GM06990 (cell line): Measurements from ENCODE around the gene PHC2.

Experiments
- DNase-seq: peaks from one replicate; pipeline ENCODE4 v3.0.0-alpha.2; 2011; ENCODE audit not compliant: insufficient read length; ENCODE audit errors: extremely low read depth
- H3K27me3 ChIP-seq: replicated peaks from 2 replicates; pipeline ENCODE4 v1.6.0; 2011; ENCODE audit warnings: low read length; ENCODE audit not compliant: control insufficient read depth, insufficient read depth
- H3K36me3 ChIP-seq: 2 replicates; pipeline ENCODE4 v1.5.1; 2011; ENCODE audit warnings: low read length; ENCODE audit not compliant: control insufficient read depth, insufficient read depth
- H3K4me3 ChIP-seq: replicated peaks from 2 replicates; pipeline ENCODE4 v1.5.1; 2011; ENCODE audit warnings: low read depth, mild to moderate bottlenecking, control low read depth, low read length
- TF ChIP-seq, protein P1 (sequence below): IDR thresholded peaks from 2 replicates; pipeline ENCODE4 v1.5.1; 2011; ENCODE audit warnings: low read length, control low read depth, mild to moderate bottlenecking, inconsistent platforms; ENCODE audit not compliant: insufficient read depth, poor library complexity, severe bottlenecking

The PHC2 gene

DNA sequence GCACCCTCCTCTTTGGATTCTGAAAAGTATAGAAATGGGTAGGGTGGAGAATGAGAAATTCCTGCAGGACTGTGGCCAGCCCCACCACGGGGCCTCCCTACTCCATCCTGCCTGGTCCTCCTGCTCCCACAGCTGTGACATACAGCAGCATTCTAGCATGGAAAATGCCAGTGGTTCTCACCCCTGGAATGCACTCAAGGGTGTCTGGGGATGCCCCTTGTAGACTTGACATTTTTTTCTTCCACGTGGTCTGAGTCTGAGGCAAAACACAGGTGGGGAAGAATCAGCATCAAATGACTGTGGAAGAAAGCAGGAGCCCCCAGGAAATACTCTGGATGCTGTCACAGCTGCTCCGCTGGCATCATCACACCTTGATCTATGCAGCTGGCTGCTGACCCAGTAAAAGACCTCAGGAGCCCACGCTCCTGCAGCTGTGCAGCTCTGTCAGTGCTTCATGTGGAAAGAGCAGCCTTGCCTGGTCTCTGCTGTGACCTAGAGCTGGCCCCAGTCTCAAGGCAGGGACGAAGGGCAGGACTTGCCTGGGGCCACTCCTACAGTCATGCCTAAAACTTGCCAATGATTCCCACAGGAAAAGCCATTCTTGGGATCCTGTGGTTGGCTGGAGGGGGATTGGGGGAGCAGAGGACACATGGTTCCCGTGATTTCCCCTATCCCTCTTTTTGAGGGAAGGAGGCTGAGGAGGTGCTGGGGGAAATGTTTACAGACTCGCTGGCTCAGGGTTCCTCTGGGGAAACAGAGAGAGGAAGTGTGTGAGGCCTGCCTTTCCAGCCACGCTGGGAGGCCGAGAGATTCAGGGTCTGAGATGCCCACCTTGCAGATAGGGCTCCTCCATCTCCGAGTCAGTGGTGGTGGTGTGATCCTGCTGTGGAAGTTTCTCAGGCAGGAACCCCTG is 99.2 kb downstream of the PHC2 start:
- TF ChIP-seq, protein P1, sequence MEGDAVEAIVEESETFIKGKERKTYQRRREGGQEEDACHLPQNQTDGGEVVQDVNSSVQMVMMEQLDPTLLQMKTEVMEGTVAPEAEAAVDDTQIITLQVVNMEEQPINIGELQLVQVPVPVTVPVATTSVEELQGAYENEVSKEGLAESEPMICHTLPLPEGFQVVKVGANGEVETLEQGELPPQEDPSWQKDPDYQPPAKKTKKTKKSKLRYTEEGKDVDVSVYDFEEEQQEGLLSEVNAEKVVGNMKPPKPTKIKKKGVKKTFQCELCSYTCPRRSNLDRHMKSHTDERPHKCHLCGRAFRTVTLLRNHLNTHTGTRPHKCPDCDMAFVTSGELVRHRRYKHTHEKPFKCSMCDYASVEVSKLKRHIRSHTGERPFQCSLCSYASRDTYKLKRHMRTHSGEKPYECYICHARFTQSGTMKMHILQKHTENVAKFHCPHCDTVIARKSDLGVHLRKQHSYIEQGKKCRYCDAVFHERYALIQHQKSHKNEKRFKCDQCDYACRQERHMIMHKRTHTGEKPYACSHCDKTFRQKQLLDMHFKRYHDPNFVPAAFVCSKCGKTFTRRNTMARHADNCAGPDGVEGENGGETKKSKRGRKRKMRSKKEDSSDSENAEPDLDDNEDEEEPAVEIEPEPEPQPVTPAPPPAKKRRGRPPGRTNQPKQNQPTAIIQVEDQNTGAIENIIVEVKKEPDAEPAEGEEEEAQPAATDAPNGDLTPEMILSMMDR: no peak
- H3K36me3 ChIP-seq: peaks cover 18% of the 10 kb centered on the region
- no peak for DNase-seq
- H3K4me3 ChIP-seq: no peak overlapping the region
- no peaks in the 10 kb centered on the region for H3K27me3 ChIP-seq

DNA sequence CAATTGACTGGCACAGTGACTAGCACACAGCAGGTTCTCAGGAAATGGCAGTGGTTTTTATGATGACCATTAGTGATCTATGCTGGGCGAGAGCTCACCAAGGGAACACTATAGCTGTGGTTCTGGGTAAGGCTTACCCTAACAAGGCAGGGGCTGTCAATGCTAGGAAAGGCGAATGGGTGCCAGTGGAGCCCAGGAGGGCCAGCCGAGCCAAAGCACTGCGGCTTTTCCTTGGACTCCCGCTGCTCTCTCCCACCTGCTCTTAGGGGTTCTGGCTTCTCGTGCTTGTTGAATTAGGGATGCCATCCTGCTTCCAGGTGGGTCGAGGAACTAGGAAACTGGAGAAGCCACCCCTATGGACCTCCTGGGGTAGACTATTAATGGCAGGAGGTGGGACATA is 100.0 kb downstream of the PHC2 start:
- H3K27me3 ChIP-seq: no peaks in the 10 kb centered on the region
- peaks cover 18% of the 10 kb centered on the region for H3K36me3 ChIP-seq
- no peak for DNase-seq
- no peak overlapping the region for H3K4me3 ChIP-seq
- TF ChIP-seq, protein P1: no peak

DNA sequence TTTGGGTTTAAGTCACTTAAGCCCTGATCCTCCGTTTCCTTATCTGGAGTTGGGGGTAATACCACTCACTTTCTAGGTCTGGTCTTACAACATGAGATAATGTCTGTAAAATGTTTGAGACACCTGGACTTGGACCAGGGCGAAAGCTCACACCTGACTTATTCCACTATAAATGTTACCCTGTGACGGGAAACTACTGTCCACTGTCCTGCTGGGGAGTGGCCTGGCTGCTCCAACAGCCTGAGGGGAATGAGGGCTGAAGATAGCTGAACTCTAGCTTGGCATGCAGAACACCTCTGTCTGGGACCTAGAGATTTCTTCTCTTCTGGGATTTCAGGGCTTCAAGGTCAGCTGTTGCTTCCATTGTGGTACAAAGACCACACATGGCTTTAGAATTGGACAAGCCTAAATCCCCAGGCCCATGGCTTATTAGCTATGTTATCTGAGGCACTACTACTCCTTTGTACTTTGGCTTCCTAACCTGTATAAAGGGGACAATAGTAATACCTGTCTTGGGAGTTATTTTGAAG is 100.5 kb downstream of the PHC2 start:
- Histone ChIP-seq H3K4me3 (no peak overlapping the region), H3K36me3 (peaks cover 18% of the 10 kb centered on the region), H3K27me3 (no peaks in the 10 kb centered on the region)
- DNase-seq: no peak
- TF ChIP-seq, protein P1: no peak

DNA sequence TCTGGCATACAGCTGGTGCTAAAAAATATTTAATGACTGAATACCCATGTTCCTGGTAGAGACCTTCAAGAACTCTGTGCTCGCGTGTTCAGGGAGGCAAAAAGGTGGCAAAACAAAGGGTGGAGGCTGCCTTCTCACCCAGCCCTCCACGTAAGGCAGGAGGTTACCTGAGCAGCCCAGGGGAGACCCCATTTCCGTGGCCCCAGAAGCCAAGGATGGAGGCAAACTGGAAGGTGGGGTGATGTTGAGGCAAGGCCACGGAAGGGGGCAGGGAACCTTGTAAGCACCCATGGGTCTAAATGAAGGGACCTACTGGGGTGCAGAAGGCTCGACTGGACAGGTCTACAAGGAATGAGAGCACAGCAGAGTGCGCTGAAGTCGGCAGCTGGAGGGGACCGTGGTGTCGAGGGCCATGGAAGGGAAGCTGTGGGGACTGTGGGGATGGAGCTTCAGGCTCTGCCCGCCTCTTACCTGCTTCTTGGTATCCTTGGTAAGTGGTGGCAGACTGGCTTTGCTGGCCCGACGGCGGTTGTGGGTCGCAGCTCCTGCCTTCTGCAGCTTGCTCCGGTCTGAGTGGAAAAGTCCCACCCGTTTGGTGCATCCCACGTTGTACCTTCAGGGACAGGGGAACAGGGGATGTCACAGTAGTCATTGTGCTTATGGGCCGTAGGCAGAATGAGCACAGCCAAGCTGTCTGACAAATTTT is 101.1 kb downstream of the PHC2 start:
- no peak for DNase-seq
- Histone ChIP-seq H3K27me3 (no peaks in the 10 kb centered on the region), H3K36me3 (peaks cover 21% of the 10 kb centered on the region), H3K4me3 (no peak overlapping the region)
- TF ChIP-seq, protein P1: no peak

DNA sequence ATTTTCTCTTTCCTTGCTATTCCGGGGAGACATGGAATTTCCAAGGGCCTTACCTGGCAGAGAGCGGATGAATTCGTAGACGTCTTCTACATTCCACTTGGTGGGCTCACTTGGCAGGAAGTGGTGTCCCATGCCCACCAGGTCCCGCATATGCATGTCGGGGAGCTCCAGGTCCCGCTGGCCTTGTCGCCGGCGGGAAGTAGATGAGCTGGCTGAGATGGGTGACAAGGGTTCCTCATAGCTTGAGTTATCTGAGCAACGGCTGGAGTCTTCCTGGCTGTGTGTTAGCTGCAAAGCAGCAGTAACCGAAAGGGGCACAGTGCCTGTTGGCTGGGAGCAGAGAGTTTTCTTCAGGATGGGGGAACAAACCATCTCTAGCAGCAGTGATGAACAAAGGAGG is 102.1 kb downstream of the PHC2 start:
- Histone ChIP-seq H3K27me3 (no peaks in the 10 kb centered on the region), H3K36me3 (peaks cover 22% of the 10 kb centered on the region), H3K4me3 (no peak overlapping the region)
- TF ChIP-seq, protein P1: no peak
- no peak for DNase-seq
